ENCODE data around the gene BCL7A. TPM values are rescaled to one million over a fixed set of nuclear protein-coding genes. Genes with fewer than 3 reads are reported as not detected.
A peak's percentile ranks its signal among the peaks of the same experiment; 100 is the strongest.
"Not testable (repeated sequence)": the region's sequence is repeated elsewhere in the genome, so short reads cannot be mapped to it uniquely, and the experiment has no call there.

BCL7A gene
- total RNA-seq, 1 donor from 2014 or later: 6.0 TPM

GRCh38 chr12:122051231-122051876 lies 29.7 kb downstream of the BCL7A start:
- peak; percentile 64 to 70 for DNase-seq (ENCODE audit: low read depth in 2 of 2)

DNA sequence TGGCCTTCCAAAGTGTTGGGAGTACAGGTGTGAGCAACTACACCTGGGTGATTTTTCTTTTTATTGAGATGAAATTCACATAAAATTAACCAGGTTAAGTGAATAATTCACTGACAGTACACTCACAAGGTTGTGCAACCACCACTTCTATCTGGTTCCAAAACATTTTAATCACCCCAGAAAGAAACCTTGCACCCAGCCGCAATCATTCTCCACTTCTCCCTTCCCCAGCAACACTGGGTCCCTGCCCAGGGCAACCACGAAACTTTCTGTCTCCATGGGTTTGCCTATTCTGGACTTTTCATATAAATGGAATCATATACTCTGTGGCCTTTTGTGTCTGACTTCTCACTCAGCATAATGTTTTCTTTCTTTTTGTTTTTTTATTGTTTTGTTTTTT lies 30.6 kb downstream of the BCL7A start:
- DNase-seq (ENCODE audit: low read depth in 2 of 2): no peak

DNA sequence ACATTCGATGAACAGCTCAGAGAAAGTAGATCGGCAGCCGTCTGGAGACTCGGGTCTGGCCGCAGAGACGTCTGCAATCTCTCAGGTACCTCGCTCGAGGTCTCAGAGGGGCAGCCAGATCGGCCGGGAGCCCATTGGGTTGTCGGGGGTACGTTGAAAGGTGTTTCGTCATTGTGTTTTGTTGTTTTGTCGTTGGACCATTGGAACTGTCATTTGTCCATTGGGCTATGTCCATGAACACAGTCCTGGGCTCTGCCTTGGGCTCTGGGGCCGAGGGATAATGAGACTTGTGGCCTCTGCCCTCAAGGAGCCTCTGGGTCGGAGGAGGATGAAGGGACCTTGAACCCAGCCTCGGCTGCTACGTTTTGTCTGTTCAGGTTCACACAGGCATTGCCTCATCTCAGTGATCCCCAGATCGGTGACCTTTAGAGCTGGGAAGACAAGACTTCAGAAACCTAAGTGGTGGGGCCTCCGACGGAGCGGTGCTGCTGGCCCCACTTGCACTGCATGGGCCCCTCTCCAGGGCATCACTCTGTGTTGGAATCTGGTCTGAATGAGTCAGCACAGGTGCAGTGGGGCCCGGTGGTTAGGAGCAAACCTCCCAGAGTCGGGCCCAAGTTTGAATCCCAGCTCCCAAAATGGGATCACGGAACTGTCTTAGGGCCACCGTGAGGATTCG lies 33.3 kb downstream of the BCL7A start:
- no peak for DNase-seq (ENCODE audit: low read depth in 2 of 2)

- DNase-seq (ENCODE audit: low read depth in 2 of 2): not testable (repeated sequence)
Measured at GRCh38 chr12:122056406-122056805, 34.7 kb downstream of the BCL7A start.

- DNase-seq (ENCODE audit: low read depth in 2 of 2): no peak
Measured at GRCh38 chr12:122057007-122057735, 35.5 kb downstream of the BCL7A start.

GRCh38 chr12:122057769-122058168 lies 36.1 kb downstream of the BCL7A start:
- no peak for DNase-seq (ENCODE audit: low read depth in 2 of 2)

DNA sequence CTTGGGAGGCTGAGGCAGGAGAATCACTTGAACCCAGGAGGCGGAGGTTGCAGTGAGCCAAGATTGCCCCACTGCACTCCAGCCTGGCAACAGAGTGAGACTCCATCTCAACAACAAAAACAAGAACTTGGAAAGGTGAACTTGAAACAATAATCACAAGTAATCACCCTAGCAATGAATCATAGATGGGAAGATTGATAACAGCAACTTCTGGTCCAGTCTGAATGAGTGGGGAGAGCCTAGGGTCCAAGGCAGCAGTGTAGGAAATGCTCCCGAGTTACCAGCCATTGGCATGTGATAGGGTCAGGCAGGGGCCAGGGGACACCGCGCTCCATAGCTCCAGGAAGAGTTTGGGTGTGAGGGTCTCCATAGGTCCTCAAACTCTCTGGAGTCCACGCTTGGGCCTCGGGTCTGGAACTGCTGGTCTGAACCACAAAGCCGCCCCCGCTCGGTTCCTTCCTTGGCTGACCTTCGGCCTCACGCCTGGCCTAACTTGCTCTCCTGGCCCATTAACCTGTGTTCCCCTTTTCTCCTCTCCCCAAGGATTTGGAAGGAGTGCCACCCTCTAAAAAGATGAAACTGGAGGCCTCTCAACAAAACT lies 37.0 kb downstream of the BCL7A start:
- DNase-seq (ENCODE audit: low read depth in 2 of 2): no peak

GRCh38 chr12:122059203-122059960 lies 37.7 kb downstream of the BCL7A start:
- DNase-seq (ENCODE audit: low read depth in 2 of 2): no peak

GRCh38 chr12:122060081-122060501 lies 38.4 kb downstream of the BCL7A start:
- DNase-seq (ENCODE audit: low read depth in 2 of 2): peak in 1 of 2 donors; percentile 27

DNA sequence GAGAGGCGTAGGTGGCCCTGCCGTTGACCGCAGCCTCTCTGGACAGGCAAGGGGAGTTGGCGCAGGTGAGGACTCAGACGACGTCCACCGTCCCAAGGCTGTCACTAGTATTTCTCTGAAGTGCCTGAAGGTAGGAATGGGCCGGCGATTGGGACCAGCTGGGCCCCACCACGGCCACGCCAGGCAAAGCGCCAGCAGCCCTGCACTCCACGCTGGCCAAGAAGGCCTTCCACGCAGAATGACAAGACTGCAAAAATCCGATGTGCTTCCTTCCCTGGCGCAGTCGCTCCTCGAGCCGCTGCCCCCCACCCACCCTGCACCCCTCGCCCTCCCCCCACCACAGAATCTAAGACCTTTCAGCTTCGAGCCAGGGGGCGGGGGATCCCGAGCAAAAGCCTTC lies 39.6 kb downstream of the BCL7A start:
- DNase-seq (ENCODE audit: low read depth in 2 of 2): no peak

DNA sequence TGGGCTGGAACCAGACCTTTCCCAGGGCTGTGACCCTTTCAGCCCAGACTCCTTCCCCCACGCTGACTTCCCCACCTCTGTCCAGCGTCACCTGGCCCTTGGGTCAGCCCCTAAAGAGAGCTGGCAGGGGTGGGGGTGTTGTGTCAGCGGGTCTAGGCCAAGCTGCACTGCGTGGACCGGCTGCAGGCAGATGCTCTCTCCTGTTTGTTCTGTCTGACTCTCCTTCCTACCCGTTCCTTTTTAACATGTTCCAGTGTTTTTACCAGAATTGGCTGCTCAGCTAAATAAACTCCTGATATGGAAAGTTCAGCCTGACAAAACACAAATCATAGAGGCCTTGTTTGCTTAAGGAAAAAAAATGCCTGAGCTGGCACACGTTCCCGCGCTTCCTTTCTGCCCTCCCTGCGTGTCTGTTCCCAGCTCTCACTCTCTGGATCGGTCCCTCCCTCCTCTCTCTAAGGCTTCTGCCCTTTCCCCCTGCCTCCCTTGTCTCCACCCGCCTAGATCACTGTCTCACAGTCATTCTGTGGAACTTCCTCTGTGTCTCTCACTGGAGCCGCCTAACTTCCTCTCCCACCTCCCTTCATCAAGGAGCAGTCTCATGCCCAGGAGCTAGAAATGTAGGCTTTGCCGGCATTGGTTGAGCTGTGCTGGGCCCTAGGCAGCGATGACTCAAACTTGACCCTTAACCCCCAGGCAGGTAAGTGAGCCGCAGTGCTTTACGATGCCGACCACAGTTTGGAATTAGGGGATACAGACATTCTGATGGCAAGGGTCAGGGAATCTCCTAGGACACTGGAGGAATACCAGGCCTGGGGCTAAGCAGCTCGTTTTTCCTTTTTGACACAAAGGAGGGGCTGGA lies 41.4 kb downstream of the BCL7A start:
- peak; percentile 96 to 98 for DNase-seq (ENCODE audit: low read depth in 2 of 2)

GRCh38 chr12:122063694-122064024 lies 42.0 kb downstream of the BCL7A start:
- peak in 1 of 2 donors; percentile 55 for DNase-seq (ENCODE audit: low read depth in 2 of 2)

DNA sequence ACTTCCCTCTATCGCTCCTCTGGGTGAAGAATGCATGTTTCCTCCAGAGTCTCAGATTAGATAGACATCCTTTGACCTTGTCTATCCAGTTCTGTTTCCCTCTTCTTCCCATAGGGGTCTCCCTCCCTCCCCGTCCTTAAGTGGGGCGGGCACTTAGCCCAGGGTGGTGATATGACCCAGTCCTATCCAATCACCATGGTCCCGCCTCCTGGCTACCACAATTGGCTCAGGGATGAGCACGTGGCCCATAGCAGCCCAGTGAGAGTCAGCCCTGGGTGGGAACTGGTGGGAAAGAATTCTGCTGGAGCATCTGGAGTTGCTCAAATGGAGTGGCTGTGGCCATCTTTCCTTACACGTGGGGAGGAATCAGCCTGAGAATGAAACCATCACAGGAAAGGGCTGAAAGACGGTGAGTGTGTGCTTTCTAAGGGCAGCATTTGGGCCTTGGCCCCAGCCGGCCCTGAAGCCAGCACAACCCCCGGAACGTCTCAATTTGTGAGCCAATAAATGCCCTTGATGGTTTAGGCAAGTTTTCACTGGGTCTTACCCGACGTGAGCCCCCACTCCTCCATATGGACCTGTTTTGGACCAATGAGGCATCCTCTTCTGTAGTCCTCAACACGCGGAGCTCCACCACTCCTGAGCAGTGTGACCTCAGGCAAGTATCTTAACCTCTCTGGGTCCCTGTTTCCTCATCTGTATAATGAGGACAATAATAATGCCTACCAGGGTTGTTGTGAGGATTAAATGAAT lies 42.5 kb downstream of the BCL7A start:
- DNase-seq (ENCODE audit: low read depth in 2 of 2): peak; percentile 83 to 95

DNA sequence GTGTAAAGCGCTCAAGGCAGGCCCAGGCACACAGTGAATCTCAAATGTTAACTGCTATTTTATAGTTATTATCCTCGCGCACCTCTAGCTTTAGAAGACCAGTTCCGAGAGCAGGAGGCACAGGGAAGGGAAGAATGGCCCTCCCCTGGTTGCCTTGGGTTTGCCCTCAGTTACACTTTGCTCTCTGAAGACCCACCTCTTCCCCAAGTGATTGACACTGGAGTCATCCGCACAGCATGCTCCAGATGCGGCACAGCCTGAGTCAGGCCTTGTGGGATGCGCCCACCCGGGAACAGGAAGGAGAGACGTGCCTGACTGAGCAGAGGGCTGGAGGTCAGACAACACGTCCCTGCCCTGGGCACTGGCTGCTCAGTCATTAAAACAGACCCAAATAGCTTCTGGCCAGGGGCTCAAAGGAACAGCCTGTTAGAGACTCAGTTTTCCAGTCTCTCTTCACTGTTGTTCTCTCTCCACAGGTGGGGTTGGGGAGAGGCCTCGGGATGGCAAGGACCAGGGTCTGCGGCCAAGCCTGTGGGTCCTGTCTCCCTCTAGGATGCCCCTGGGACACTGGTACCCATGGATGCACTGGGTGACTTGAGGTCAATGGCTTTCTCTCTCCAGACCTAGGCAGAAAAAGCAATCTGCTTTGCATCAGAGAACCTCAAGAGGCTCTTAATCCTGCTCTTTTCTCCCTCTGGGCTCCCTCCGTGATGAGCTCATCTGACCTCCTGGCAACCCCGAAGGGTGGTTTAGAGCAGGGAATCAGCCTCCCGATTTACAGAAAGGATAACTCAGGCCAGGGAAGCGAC lies 43.3 kb downstream of the BCL7A start:
- peak in 1 of 2 donors; percentile 85 for DNase-seq (ENCODE audit: low read depth in 2 of 2)

- DNase-seq (ENCODE audit: low read depth in 2 of 2): no peak
Measured at GRCh38 chr12:122067548-122067947, 45.9 kb downstream of the BCL7A start.

DNA sequence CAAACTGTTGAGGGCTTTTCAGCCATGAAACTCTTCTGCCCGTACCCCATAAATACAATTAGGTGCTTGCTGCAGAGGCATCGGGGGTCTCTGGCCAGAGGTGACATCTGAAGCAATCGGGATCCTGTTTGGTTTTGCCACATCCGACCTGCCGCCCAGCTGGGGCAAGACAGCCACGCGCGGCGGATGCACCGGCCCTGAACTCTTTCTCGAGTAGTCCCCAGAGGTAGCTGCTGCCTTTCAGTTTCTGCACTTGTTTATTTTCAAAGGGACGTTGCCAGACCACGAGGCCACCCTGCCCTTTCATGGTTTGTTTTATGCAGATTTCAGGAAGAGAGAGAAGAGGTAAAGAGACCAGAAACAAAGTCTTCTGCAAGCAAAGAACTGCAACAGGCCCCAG lies 46.3 kb downstream of the BCL7A start:
- DNase-seq (ENCODE audit: low read depth in 2 of 2): peak in 1 of 2 donors; percentile 75

DNA sequence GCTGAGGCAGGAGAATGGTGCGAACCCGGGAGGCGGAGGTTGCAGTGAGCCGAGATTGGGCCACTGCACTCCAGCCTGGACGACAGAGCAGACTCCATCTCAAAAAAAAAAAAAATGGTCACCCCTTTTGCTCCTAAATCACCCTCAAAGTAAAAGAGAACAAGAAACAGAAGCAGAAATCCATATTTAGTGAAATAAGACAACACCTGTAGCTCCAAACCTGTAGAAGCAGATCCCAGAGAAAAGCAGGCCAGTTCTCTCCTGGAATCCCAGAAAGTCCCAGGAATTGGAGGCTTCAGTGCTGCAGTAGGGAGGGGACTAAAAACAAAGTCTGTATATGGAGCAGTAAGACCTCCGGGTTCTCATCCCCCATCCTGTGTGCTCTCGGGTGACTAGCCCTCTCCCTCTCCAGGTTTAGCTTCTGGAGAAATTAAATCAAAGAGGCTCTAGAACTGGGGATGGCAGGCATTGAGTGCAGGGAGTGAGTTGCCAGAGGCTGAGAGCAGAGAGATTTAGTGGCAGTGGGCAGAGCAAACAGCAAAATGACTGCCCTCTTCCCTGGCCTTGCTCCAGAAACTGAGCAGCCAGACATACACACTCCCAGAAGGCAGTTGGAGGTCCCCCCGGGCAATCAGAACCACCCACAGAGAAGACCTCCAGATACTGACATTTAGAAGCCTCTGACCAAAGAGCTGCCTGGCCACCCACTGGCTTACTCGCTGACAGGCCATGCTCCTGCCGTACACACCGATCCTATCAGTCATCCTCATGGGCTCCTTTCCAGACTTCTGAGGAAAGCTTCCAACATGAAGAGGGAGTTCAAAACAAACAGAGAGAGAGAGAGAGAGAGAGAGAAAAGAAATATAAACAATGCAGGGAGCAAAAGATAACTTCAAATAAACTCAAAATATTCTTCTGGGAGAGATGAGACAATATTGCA lies 50.6 kb downstream of the BCL7A start:
- peak in 1 of 2 donors; percentile 82 for DNase-seq (ENCODE audit: low read depth in 2 of 2)

DNA sequence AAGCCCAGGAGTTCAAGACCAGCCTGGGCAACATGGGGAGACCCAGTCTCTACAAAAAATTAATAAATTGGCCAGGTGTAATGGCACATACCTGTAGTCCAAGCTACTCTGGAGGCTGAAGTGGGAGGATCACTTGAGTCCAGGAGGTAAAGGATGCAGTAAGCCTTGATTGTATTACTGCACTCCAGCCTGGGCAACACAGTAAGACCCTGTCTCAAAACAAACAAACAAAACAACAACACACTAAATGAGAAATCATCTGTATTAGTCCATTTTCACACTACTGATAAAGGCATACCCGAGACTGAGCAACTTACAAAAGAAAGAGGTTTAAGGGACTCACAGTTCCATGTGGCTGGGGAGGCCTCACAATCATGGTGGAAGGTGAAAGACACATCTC lies 52.1 kb downstream of the BCL7A start:
- DNase-seq (ENCODE audit: low read depth in 2 of 2): no peak

Measured in dermis microvascular lymphatic vessel endothelial cell (primary cell).